Fibroblast of mammary gland (primary cell): ENCODE data around the gene FAM174C.

Experiments
- DNase-seq: peaks from one replicate; pipeline ENCODE4 v3.0.0-alpha.2; 2010; ENCODE audit warnings: low read depth
- H3K4me3 ChIP-seq: 2 replicates; pipeline ENCODE4 v1.5.1; 2011; ENCODE audit warnings: low read depth, mild to moderate bottlenecking, low read length, moderate library complexity; ENCODE audit not compliant: control insufficient read depth
- TF ChIP-seq, protein P1 (sequence below): conservative IDR thresholded peaks from 2 replicates; pipeline ENCODE4 v1.5.1; 2011; ENCODE audit warnings: low read depth, low read length, inconsistent platforms; ENCODE audit not compliant: control insufficient read depth, insufficient read depth

FAM174C gene

GRCh38 chr19:1233115-1233667 is 42.1 kb upstream of the FAM174C start:
- DNase-seq, result no peak
- TF ChIP-seq, protein P1, sequence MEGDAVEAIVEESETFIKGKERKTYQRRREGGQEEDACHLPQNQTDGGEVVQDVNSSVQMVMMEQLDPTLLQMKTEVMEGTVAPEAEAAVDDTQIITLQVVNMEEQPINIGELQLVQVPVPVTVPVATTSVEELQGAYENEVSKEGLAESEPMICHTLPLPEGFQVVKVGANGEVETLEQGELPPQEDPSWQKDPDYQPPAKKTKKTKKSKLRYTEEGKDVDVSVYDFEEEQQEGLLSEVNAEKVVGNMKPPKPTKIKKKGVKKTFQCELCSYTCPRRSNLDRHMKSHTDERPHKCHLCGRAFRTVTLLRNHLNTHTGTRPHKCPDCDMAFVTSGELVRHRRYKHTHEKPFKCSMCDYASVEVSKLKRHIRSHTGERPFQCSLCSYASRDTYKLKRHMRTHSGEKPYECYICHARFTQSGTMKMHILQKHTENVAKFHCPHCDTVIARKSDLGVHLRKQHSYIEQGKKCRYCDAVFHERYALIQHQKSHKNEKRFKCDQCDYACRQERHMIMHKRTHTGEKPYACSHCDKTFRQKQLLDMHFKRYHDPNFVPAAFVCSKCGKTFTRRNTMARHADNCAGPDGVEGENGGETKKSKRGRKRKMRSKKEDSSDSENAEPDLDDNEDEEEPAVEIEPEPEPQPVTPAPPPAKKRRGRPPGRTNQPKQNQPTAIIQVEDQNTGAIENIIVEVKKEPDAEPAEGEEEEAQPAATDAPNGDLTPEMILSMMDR, result no peak
- H3K4me3 ChIP-seq, result no peak overlapping the region

GRCh38 chr19:1234051-1234954 is 41.0 kb upstream of the FAM174C start:
- TF ChIP-seq, protein P1, result no peak
- H3K4me3 ChIP-seq, result no peak overlapping the region

GRCh38 chr19:1234955-1235380 is 40.4 kb upstream of the FAM174C start:
- H3K4me3 ChIP-seq, result no peak overlapping the region
- no peak for DNase-seq
- TF ChIP-seq, protein P1, result no peak

More at GRCh38 chr19:1234051-1234954, 41.0 kb upstream of the FAM174C start:
- no peak for DNase-seq

DNA sequence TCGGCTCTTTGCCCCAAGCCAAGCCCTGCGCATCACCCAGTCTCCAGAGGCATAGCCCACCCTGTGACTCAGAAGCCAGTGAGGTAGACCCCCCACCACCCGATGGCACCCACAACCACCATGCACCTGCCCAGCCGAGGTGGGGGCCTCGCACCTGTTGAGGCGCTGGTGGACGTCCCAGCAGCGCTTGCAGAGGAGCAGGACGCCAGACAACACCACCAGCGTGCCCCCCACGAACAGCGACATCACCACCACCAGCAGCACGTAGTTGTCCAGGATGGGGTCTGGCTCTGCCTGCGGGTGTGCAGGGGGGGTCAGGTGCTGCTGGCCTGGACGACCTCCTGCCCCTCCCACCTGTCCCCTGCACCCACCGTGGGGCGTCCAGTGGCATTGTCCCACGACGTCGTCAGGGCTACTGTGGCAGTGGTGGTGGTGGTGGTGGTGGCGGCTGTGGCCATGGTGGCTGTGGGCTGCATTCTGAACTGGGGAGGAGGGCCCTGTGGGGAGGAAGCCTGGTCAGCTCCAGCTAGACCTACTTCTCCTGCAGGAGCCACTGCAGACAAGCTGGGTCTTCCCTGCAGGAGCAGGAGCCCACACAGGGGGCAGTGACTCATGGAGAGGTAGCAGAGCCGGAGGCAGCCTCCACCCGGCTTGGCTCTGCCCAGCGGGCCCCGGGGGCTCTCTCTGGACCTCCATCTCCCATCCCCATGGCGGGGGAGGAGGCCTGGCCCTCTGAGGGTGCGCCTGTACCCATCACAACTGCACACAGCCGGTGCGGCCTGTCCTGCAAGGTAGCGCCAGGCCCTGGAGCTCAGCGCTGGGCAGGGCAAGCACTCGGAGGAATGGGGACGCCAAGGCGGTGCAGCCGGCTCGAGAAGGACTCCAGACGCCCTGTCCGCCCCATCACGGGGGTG is 39.4 kb upstream of the FAM174C start:
- H3K4me3 ChIP-seq, result peak overlapping the region; percentile 40
- peak; percentile 44 for DNase-seq

GRCh38 chr19:1236576-1236975 is 38.8 kb upstream of the FAM174C start:
- H3K4me3 ChIP-seq, result peak overlapping the region; percentile 69
- TF ChIP-seq, protein P1, result no peak
- DNase-seq, result no peak

More for the DNA sequence above, 39.4 kb upstream of the FAM174C start:
- TF ChIP-seq, protein P1, result no peak

GRCh38 chr19:1237027-1237659 is 38.2 kb upstream of the FAM174C start:
- H3K4me3 ChIP-seq, result peak overlapping the region; percentile 69
- TF ChIP-seq, protein P1, result no peak
- peak; percentile 34 for DNase-seq
